Measurements from ENCODE around the gene PGAP3. TPM values are rescaled to one million over a fixed set of nuclear protein-coding genes. Genes with fewer than 3 reads are reported as not detected.

Gene PGAP3
- total and polyA plus RNA-seq, 2 experiments from 2014 or later, result 29.7 to 34.2 TPM

DNA sequence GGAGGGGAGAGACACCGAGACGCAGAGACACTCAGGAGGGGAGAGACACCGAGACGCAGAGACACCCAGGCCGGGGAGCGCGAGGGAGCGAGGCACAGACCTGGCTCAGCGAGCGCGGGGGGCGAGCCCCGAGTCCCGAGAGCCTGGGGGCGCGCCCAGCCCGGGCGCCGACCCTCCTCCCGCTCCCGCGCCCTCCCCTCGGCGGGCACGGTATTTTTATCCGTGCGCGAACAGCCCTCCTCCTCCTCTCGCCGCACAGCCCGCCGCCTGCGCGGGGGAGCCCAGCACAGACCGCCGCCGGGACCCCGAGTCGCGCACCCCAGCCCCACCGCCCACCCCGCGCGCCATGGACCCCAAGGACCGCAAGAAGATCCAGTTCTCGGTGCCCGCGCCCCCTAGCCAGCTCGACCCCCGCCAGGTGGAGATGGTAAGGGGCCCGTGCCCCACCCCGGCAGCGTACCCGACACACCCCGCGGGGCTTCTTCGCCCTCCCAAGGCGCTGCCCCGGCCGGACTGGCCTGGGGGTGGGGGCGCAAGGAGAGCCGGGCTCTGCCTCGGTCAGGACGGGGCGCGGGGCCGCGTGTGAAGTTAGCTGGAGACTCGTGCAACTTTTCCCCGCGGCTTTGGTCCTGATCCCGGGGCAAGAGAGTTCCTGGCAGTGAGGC lies 60.7 kb downstream of the PGAP3 start:
- TF ChIP-seq, protein P1, sequence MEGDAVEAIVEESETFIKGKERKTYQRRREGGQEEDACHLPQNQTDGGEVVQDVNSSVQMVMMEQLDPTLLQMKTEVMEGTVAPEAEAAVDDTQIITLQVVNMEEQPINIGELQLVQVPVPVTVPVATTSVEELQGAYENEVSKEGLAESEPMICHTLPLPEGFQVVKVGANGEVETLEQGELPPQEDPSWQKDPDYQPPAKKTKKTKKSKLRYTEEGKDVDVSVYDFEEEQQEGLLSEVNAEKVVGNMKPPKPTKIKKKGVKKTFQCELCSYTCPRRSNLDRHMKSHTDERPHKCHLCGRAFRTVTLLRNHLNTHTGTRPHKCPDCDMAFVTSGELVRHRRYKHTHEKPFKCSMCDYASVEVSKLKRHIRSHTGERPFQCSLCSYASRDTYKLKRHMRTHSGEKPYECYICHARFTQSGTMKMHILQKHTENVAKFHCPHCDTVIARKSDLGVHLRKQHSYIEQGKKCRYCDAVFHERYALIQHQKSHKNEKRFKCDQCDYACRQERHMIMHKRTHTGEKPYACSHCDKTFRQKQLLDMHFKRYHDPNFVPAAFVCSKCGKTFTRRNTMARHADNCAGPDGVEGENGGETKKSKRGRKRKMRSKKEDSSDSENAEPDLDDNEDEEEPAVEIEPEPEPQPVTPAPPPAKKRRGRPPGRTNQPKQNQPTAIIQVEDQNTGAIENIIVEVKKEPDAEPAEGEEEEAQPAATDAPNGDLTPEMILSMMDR (IDR thresholded peaks at IDR 0.05; ENCODE audit: low read depth, low read length), result no peak
- Histone ChIP-seq H3K36me3 (no peaks in the 10 kb centered on the region), H3K4me3 (peak overlapping the region; percentile 56), H3K9me3 (ENCODE audit: low read depth) (no peaks in the 10 kb centered on the region), H3K27me3 (peaks cover 32% of the 10 kb centered on the region), H3K4me1 (ENCODE audit: low read depth) (peaks cover 16% of the 10 kb centered on the region), H3K27ac (no peak overlapping the region)
- no peak for DNase-seq (ENCODE audit: low read depth in 1 of 2, low spot score in 1 of 2)

DNA sequence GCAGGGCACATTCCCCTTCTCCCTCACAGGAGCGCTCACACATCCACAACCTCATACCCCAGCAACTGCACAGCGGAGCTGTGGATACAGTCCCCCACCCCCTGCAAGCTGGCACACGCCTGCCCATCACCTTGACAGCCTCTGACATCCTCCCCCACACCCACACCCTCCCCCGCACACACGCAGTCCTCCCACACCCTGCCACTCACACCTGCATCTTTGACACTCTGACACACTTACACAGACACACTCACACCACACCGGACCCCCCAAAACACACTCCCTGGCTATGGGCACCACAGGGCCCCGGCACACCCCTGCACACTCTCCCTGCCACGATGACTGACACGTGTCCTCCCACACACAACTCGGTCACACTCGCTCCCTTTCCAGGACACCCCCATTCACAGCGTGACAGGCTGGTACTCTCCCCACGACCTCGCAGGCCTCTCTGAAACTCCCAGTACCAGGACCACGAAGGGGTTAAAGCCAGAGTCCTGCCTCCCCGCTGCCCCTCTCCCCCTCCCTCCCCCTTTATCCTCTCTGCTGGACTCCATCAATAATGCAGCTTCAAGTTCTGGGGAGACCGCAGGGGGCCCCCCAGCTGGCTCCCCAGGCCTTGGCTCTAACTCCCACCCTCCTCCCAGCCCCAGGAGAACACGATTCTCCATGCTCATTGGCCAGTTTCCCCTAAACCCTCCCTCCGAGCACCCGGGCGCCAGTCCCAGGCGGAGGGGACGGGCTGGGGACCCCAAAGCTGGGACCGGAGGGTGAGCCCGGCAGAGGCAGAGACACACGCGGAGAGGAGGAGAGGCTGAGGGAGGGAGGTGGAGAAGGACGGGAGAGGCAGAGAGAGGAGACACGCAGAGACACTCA lies 61.4 kb downstream of the PGAP3 start, which contains the start of gene PPP1R1B:
PPP1R1B (plus strand) TSS at position 782 of the 876 bp plus-strand sequence. CDS start 441 bp downstream, outside the sequence.
- no peaks in the 10 kb centered on the region for H3K36me3 ChIP-seq

DNA sequence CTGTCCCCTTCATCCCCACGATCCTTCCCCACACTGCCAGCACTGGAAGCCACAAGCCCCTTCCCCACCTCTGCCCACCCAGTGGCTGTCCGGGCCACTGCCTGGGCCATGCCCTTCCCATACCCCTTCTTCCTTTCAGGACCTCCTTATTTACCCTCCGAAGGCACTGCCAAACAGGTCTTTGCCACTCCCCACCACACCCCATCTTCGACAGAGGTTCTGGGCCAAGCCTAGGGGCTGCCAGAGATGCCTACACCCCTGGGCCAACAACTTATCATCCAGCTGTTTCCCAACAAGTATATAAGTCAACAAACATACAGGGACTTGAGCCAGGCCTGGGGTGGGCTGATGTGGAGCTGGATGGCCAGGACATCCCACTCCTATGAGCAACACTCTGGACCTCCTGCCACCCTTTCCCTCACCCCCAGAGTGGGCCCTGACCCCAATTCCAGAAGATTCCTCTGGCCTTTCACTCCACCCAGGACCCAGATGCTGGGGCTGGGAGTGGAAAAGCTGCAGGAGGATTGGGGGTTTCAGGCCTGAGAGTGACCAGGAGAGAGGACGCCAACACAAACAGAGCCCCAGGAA lies 62.6 kb downstream of the PGAP3 start:
- Histone ChIP-seq H3K4me1 (ENCODE audit: low read depth) (peaks cover 16% of the 10 kb centered on the region), H3K36me3 (no peaks in the 10 kb centered on the region)
- DNase-seq (ENCODE audit: low read depth in 1 of 2, low spot score in 1 of 2), result peak in 1 of 2 donors; percentile 51

More for the DNA sequence above, 61.4 kb downstream of the PGAP3 start, which contains the start of gene PPP1R1B:
- DNase-seq (ENCODE audit: low read depth in 1 of 2, low spot score in 1 of 2), result peak in 1 of 2 donors; percentile 52
- H3K27ac ChIP-seq, result no peak within 1 kb of the TSS
- peaks cover 16% of the 10 kb centered on the region for H3K4me1 ChIP-seq (ENCODE audit: low read depth)
- H3K4me3 ChIP-seq, result peak within 1 kb of the TSS; percentile 56
- TF ChIP-seq, protein P1 (IDR thresholded peaks at IDR 0.05; ENCODE audit: low read depth, low read length), result no peak
- no peaks in the 10 kb centered on the region for H3K9me3 ChIP-seq (ENCODE audit: low read depth)
- peaks cover 36% of the 10 kb centered on the region for H3K27me3 ChIP-seq

DNA sequence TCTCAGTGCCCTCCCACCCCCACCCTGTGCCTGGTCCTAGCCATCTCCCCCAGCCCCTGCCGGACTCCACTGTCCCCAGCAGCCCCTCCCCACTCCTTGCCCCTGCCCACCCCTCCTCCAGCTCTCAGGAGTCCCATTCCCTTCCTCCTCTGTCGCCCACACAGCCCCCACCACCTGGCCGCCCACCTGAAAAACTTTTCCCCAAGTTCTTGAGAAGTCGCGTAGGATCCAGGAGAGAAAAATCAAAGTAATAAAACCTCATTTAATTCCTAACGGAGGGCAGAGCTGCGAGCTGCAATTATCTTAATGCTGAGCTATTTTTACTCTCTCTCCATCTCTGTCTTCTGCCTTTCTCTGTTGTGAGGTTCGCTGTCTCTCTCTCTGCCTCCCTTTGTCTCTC lies 63.5 kb downstream of the PGAP3 start:
- H3K36me3 ChIP-seq, result no peaks in the 10 kb centered on the region
- TF ChIP-seq, protein P1 (IDR thresholded peaks at IDR 0.05; ENCODE audit: low read depth, low read length), result no peak
- H3K4me3 ChIP-seq, result no peak overlapping the region
- no peak overlapping the region for H3K27ac ChIP-seq
- H3K4me1 ChIP-seq (ENCODE audit: low read depth), result peaks cover 16% of the 10 kb centered on the region
- peaks cover 57% of the 10 kb centered on the region for H3K27me3 ChIP-seq
- DNase-seq (ENCODE audit: low read depth in 1 of 2, low spot score in 1 of 2), result no peak
- no peaks in the 10 kb centered on the region for H3K9me3 ChIP-seq (ENCODE audit: low read depth)

More for the DNA sequence above, 62.6 kb downstream of the PGAP3 start:
- H3K27ac ChIP-seq, result no peak overlapping the region
- no peak overlapping the region for H3K4me3 ChIP-seq
- no peaks in the 10 kb centered on the region for H3K9me3 ChIP-seq (ENCODE audit: low read depth)
- peaks cover 47% of the 10 kb centered on the region for H3K27me3 ChIP-seq
- TF ChIP-seq, protein P1 (IDR thresholded peaks at IDR 0.05; ENCODE audit: low read depth, low read length), result no peak

DNA sequence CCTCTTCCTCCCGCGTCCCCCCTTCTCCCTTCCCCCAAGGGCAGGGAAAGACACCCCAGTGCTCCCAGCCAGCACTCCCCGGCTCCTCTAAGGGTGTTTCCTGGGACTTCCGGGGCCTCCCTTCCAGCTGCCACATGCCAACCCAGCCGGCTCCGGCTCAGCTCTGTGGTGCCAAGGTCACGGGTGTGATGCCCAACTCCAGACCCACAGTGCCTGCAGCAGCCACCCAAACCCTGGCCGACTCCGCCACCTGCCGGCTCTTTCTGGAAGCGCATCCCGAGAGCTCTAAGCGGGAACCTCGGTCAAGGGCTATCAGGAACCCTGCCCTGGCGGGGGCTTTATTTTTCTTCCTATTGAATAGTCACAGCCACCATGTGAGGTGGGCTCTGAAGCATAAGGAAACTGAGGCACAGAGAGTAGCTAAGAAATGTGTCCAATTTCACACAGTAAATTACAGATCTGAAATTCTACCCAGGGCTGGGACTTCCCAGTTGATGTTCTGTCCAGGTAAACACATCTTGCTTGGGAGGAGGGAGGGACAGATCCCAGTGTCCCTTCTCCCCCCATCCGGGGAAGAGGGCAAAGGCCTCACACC lies 64.4 kb downstream of the PGAP3 start:
- TF ChIP-seq, protein P1 (IDR thresholded peaks at IDR 0.05; ENCODE audit: low read depth, low read length), result peak; percentile 96
- Histone ChIP-seq H3K36me3 (no peaks in the 10 kb centered on the region), H3K27me3 (peaks cover 64% of the 10 kb centered on the region), H3K4me3 (no peak overlapping the region), H3K27ac (no peak overlapping the region), H3K4me1 (ENCODE audit: low read depth) (peaks cover 14% of the 10 kb centered on the region), H3K9me3 (ENCODE audit: low read depth) (no peaks in the 10 kb centered on the region)
- peak; percentile 66 to 82 for DNase-seq (ENCODE audit: low read depth in 1 of 2, low spot score in 1 of 2)
